GM21360 (cell line): ENCODE data around the gene PJA1.

Experiments used
- ATAC-seq: cut with Tn5 transposase; IDR thresholded peaks from one replicate; pipeline ENCODE4 v1.9.1; 2021; ENCODE audit warnings: mild to moderate bottlenecking, moderate library complexity; ENCODE audit not compliant: unreplicated experiment

The PJA1 gene, protein sequence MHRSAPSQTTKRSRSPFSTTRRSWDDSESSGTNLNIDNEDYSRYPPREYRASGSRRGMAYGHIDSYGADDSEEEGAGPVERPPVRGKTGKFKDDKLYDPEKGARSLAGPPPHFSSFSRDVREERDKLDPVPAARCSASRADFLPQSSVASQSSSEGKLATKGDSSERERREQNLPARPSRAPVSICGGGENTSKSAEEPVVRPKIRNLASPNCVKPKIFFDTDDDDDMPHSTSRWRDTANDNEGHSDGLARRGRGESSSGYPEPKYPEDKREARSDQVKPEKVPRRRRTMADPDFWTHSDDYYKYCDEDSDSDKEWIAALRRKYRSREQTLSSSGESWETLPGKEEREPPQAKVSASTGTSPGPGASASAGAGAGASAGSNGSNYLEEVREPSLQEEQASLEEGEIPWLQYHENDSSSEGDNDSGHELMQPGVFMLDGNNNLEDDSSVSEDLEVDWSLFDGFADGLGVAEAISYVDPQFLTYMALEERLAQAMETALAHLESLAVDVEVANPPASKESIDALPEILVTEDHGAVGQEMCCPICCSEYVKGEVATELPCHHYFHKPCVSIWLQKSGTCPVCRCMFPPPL

GRCh38 chrX:69165087-69165651, at the start of gene PJA1:
TSS of gene PJA1 (minus strand) at chrX:69165453. CDS start at chrX:69163073, 2,380 bp downstream.
- peak; percentile 91 for ATAC-seq

- ATAC-seq = no peak
Measured at GRCh38 chrX:69214463-69214862, 49.2 kb upstream of the PJA1 start.

DNA sequence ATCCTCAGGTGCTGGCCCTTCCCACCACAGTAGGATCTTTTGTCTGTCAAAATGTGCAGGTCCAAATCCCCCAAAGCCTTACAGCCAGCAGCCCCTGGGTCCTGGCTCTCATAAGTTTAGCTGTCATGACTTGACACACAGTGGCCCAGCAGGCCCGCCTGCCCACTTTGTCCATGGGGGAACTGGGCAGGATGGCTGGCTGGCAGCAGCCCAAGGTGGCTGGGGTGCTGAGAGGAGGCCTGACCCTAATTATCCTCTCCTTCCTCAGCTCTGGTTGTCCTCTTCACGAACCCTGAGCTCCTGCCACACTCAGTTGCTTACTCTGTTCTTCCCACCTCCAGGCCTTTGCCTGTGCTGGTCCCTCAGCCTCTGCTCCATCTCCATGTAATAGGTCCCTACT, 46.4 kb upstream of the PJA1 start:
- no peak for ATAC-seq

GRCh38 chrX:69210581-69210980, 45.3 kb upstream of the PJA1 start:
- no peak for ATAC-seq

DNA sequence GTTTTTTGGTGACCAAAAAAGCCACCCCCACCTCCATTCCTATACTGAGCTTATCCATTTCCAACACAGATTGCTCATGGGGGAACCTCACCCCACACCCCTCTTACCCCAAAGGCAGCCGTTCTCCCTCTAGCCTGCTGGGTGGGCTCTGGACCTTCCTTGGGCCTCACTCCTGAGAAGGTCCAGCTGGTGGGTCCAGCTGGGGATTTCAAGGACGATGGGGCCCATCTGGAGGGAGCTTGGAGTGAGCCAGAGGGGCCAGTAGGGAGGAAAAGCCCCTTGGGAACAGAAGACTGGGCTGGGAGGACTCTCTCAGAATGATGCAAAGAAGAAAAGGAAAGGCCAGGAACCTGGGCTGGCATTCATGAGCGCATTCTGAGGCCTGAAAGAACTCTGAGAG, 42.0 kb upstream of the PJA1 start:
- no peak for ATAC-seq

GRCh38 chrX:69203638-69204037, 38.4 kb upstream of the PJA1 start:
- ATAC-seq = no peak

GRCh38 chrX:69197690-69198089, 32.4 kb upstream of the PJA1 start:
- ATAC-seq = no peak

DNA sequence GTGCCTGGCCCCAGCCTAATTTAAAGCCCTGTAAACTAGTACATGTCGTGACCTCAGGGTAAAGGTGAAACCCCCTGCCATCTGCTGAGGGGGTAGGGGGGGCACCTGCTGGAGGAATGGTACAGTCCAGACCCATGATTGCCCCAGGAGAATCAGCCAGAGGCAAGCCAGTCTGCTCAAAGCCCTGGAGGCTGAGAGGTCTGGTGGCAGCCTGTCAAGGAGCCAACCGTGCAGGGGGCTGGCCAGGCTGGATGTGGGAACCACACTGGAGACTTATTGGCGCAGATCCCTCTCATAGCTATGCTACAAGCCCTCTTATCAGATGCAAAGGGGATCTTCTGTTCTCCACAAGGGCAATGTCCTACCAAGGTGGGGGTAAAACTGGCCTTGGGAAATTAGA, 31.4 kb upstream of the PJA1 start:
- no peak for ATAC-seq

DNA sequence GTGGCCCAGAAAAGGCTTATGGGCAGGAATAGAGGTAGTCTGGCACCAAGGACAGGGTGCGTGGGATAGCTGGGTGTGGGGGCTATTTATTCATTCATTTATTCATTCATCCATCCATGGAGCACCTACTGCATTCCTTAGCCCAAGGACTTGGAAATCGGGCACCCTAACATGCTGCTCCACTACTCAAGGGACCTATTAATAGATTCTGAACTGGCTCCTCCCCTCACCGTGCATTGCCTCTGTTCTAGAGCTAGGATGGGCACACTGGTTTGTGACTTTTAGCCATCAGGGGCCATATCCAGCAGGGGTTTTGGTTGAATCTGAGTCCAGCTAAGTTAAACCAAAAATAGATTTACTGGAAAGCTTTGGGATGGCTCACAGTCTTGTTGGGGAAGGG, 30.6 kb upstream of the PJA1 start:
- ATAC-seq = no peak

- no peak for ATAC-seq
Measured at GRCh38 chrX:69195192-69195591, 29.9 kb upstream of the PJA1 start.

DNA sequence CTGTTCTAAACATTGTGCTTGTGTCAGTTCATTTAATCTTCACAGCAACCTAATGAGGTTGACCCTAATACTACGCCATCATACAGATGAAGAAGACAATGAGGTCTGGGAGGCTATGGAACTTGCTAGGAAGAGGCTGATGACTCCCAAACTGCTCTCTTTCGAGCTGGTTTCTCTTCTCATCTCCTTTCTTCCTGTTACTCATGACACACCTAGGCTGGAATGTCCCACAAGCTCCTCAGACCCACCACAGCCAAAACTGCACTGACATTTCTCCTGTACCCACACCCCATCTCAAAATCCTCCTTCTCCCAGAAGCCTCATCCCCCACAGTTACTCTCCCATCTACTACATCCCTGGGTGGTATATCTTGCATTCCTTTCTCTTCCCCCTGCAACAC, 27.4 kb upstream of the PJA1 start:
- ATAC-seq = no peak

GRCh38 chrX:69189576-69190371, 24.5 kb upstream of the PJA1 start:
- no peak for ATAC-seq

DNA sequence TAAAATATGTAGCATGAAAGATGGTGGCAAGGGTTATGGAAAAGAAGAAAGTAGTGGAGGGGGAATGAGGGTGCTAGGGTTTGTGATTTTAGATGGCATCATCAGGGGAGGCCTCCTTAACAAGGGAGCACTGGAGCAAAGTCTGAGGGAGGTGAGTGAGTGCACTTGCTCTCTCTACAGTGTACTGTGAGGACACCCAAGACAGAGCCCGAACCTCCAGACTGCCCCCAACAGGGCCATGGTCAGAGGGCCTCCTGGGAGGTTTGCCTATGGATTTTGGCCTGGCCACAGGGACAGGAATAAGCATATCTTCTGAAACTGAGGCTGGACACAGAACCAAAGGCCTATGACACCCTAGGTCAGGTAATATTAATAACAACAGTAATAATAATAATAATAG, 21.4 kb upstream of the PJA1 start:
- ATAC-seq = no peak

- no peak for ATAC-seq
Measured at GRCh38 chrX:69185886-69186285, 20.6 kb upstream of the PJA1 start.

DNA sequence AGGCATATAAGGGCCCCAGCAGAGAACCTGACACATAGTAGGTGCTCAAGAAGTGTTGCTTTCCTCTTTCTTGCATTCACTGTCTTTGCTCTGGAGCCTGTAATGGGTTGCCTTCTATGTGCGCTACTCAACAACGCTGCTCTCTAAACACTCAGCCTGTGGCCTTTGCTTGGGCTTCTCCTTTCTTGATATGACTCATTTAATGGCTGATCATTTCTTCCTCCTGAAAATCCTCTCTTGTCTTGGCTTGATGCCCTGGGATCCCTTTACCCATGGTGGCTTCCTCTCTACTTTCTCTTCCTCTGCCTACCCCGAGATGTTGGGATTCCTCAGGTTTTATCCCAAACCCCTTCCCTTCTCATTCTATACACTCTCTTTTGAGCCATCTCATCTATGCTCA, 19.9 kb upstream of the PJA1 start:
- no peak for ATAC-seq

DNA sequence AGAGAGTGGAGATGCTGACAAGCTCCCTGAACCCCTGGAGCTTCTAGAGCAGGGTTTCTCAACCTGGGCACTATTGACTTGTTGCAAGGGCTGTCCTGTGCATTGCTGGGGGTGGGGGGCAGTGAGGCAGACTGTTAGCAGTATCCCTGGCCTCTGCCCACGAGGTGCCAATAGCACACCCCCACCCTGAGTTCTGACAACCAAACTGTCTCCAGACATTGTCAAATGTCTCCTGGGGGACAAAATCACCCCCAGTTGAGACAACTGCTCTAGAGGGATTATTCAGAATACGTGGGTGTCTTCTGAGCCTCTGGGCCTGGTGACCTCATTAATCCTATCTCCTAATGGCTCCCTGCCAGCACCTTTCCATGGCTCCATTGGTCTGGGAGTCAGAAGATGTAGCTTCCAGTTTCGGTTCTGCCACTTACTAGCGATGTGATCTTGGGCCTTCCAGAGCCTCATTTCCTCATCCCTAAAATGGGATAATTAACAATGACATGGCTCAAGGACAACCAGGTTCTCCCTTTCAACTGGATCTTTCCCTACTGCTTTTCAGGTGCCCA, 17.6 kb upstream of the PJA1 start:
- no peak for ATAC-seq

GRCh38 chrX:69179380-69179911, 14.2 kb upstream of the PJA1 start:
- ATAC-seq = no peak

DNA sequence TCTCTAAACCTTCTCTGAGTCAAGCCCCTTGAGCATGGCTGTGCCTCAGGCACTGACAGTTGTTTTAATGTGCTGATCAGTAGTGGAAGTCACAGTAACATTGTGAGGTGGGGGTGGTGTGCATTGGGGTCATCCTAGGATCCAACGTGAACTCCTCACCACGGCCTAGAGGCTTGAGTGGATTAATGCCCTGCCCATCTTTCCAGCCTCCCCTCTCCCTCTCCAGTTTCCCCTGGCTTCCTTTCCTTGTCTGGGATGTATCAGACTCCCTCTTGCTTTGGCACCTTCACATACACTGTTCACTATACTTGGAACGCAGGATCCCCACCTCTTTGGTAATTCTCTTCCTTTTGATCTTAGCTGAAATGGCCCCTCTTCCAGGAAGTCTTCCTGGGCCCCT, 13.3 kb upstream of the PJA1 start:
- no peak for ATAC-seq

DNA sequence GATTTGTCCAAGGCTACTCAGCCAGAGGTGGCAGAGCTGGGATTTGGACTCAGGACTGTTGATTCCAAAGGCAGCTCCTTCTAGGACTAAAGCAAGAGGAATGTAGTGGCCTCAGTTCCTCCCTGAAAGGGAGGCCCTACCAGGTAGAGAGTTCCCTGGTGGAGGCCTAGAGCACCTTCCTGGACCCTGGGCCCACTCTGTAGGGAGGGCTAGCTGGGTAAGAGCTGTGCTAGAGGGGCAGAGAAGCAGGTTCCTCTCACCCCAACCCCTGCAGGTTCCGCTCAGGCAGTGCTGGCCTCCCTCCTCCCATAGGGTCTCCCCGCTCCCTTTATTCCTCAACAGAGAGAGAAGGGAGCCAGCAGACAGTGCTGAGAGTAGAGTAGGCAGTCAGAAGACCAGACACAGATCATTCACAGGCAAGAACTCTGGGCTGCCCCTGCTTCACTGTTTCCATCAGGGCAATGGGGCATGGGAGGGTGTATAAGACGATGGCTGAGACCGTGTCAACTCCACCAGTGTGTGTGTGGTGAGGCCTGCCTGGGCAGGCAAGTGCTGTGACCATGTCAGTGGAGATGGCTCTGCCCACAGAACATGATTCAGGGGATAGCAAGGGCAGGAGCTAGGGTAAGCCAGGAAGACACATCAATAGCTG, 12.4 kb upstream of the PJA1 start:
- no peak for ATAC-seq

DNA sequence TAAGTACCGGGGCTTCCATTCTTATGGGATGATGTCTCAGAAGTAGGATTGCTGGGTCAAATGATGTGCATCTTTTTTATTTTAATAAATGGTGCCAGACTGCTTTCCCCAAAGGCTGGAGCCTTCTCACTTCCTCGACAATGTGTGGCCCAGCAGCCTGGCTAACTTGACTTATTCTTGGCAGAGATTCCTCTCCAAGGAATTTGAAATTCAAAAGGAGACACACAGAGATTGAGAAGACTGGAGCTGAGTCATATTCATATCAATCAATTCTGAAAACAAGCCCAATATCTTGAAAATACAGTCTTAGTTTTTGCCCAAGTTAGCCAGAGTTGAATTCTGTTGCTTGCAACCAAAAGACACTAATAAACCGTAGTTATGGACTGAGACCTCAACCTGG, 10.8 kb upstream of the PJA1 start:
- no peak for ATAC-seq
